Stomach (tissue), 4 donors: ENCODE measurements around the gene ATP12A.

Experiments
- CTCF ChIP-seq, 7 experiments: fragments of 450-650 bp in 4 of 7; fragments of 200-600 bp in 3 of 7; sonication (generic) in 3 of 7; IDR thresholded peaks; one replicate each; pipeline ENCODE4 v1.5.1; 2016 to 2019; ENCODE audit warnings: antibody characterized with exemption in 7 of 7, control low read depth in 2 of 7, mild to moderate bottlenecking in 1 of 7
- POLR2A ChIP-seq, 4 donors: fragments of 450-650 bp; IDR thresholded peaks; one replicate each; pipeline ENCODE4 v1.6.1; 2016; ENCODE audit warnings: antibody characterized with exemption in 4 of 4, control low read depth in 2 of 4, mild to moderate bottlenecking in 1 of 4, moderate library complexity in 1 of 4

DNA sequence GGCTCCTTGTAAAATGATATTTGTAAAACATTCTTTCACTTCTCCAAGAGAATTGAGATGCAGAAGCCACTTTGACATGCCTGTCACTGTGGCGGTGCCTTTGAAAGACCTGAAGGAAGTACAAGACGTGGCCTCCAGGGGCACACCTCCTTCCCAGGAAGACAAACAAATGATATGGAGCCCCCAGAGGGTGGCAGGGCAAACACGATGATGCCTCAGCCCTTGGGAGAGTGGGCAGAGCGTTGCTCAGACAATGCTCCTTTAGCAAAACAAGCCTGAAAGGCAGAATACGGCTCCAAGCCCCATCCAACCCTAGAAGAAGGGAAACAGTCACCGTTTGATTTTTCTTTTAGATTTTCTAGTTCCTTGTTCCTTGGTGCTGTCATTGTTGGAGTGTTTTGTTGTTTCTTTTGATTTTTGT is 9.2 kb upstream of the ATP12A start:
- no peak for TF ChIP-seq POLR2A (IDR thresholded peaks at IDR 0.05)
- no peak for TF ChIP-seq CTCF (IDR thresholded peaks at IDR 0.05)
